ENCODE data around the gene TTC12. TPM values are rescaled to one million over a fixed set of nuclear protein-coding genes. Genes with fewer than 3 reads are reported as not detected.

The TTC12 gene
- total RNA-seq, 8 experiments from 2014 or later = 4.1 to 26.7 (median 8.6) TPM; not detected in 1

- ATAC-seq (replicated peaks in 6 of 8) = no peak
Measured at GRCh38 chr11:113400631-113401230, 86.3 kb downstream of the TTC12 start.

GRCh38 chr11:113401718-113402117, 87.3 kb downstream of the TTC12 start:
- WGBS, 10 experiments = 43 to 60% methylated on average over 1 of the region's 2 CpGs; no CpG with 5 or more reads in 8 of the 10 experiments
- peaks cover 8 to 14% of the 10 kb centered on the region in 2 donors for H3K4me1 ChIP-seq (replicated peaks in 1 of 2)
- H3K4me3 ChIP-seq = no peak overlapping the region
- peak in 6 of 8 experiments; percentile 26 to 96 (median 64) for ATAC-seq (replicated peaks in 6 of 8)
- H3K27ac ChIP-seq = no peak overlapping the region
- in situ Hi-C loops (cut with MboI; ENCODE audit: low pct_unique_long_range_greater_than_20kb in 2 of 9, low sequenced_read_pairs in 9 of 9, unreplicated experiment in 9 of 9) = no loop called here

More at GRCh38 chr11:113400631-113401230, 86.3 kb downstream of the TTC12 start:
- 33 to 80% (median 75%) methylated on average over 1 to 2 of the region's 5 CpGs; no CpG with 5 or more reads in 7 of the 10 experiments for WGBS, 10 experiments
- in situ Hi-C loops (cut with MboI; ENCODE audit: low pct_unique_long_range_greater_than_20kb in 2 of 9, low sequenced_read_pairs in 9 of 9, unreplicated experiment in 9 of 9) = no loop called here
- peaks cover 4 to 8% of the 10 kb centered on the region in 2 donors for H3K4me1 ChIP-seq (replicated peaks in 1 of 2)
- no peak overlapping the region for H3K27ac ChIP-seq
- no peak overlapping the region for H3K4me3 ChIP-seq

GRCh38 chr11:113404859-113405430, 90.6 kb downstream of the TTC12 start:
- Histone ChIP-seq H3K4me3 (no peak overlapping the region), H3K4me1 (replicated peaks in 1 of 2) (peaks cover 8 to 14% of the 10 kb centered on the region in 2 donors), H3K27ac (no peak overlapping the region)
- WGBS, 10 experiments = 60 to 100% (median 82%) methylated on average over 1 to 4 of the region's 7 CpGs; no CpG with 5 or more reads in 4 of the 10 experiments
- no peak for ATAC-seq (replicated peaks in 6 of 8)
- in situ Hi-C loops (cut with MboI; ENCODE audit: low pct_unique_long_range_greater_than_20kb in 2 of 9, low sequenced_read_pairs in 9 of 9, unreplicated experiment in 9 of 9) = no loop called here

- in situ Hi-C loops (cut with MboI; ENCODE audit: low pct_unique_long_range_greater_than_20kb in 2 of 9, low sequenced_read_pairs in 9 of 9, unreplicated experiment in 9 of 9) = no loop called here
- H3K27ac ChIP-seq = no peak overlapping the region
- WGBS, 10 experiments = 60 to 100% (median 83%) methylated on average over 1 to 3 of the region's 7 CpGs; no CpG with 5 or more reads in 5 of the 10 experiments
- peak in 5 of 8 experiments; percentile 16 to 70 (median 30) for ATAC-seq (replicated peaks in 6 of 8)
- peaks cover 8 to 14% of the 10 kb centered on the region in 2 donors for H3K4me1 ChIP-seq (replicated peaks in 1 of 2)
- H3K4me3 ChIP-seq = no peak overlapping the region
Measured at GRCh38 chr11:113405724-113406478, 91.5 kb downstream of the TTC12 start.

GRCh38 chr11:113407163-113407562, 92.8 kb downstream of the TTC12 start:
- WGBS, 10 experiments = 21 to 100% (median 79%) methylated on average over 1 to 3 of the region's 3 CpGs; no CpG with 5 or more reads in 6 of the 10 experiments
- Histone ChIP-seq H3K27ac (no peak overlapping the region), H3K4me3 (no peak overlapping the region), H3K4me1 (replicated peaks in 1 of 2) (peaks cover 8 to 14% of the 10 kb centered on the region in 2 donors)
- ATAC-seq (replicated peaks in 6 of 8) = no peak
- in situ Hi-C loops (cut with MboI; ENCODE audit: low pct_unique_long_range_greater_than_20kb in 2 of 9, low sequenced_read_pairs in 9 of 9, unreplicated experiment in 9 of 9) = no loop called here

GRCh38 chr11:113408206-113408605, 93.8 kb downstream of the TTC12 start:
- Histone ChIP-seq H3K4me1 (replicated peaks in 1 of 2) (peaks cover 8 to 14% of the 10 kb centered on the region in 2 donors), H3K27ac (no peak overlapping the region), H3K4me3 (no peak overlapping the region)
- 40% methylated on average over 1 of the region's 9 CpGs; no CpG with 5 or more reads in 9 of the 10 experiments for WGBS, 10 experiments
- in situ Hi-C loops (cut with MboI; ENCODE audit: low pct_unique_long_range_greater_than_20kb in 2 of 9, low sequenced_read_pairs in 9 of 9, unreplicated experiment in 9 of 9) = no loop called here
- peak in 4 of 8 experiments; percentile 15 to 73 (median 50) for ATAC-seq (replicated peaks in 6 of 8)

- H3K27ac ChIP-seq = no peak overlapping the region
- H3K4me1 ChIP-seq (replicated peaks in 1 of 2) = peaks cover 8 to 14% of the 10 kb centered on the region in 2 donors
- no peak for ATAC-seq (replicated peaks in 6 of 8)
- H3K4me3 ChIP-seq = no peak overlapping the region
- in situ Hi-C loops (cut with MboI; ENCODE audit: low pct_unique_long_range_greater_than_20kb in 2 of 9, low sequenced_read_pairs in 9 of 9, unreplicated experiment in 9 of 9) = no loop called here
- 56 to 100% (median 88%) methylated on average over 1 to 9 of the region's 9 CpGs; no CpG with 5 or more reads in 3 of the 10 experiments for WGBS, 10 experiments
Measured at GRCh38 chr11:113408887-113409286, 94.5 kb downstream of the TTC12 start.

- in situ Hi-C loops (cut with MboI; ENCODE audit: low pct_unique_long_range_greater_than_20kb in 2 of 9, low sequenced_read_pairs in 9 of 9, unreplicated experiment in 9 of 9) = no loop called here
- 50 to 60% (median 57%) methylated on average over 1 of the region's 3 CpGs; no CpG with 5 or more reads in 7 of the 10 experiments for WGBS, 10 experiments
- Histone ChIP-seq H3K4me3 (no peak overlapping the region), H3K27ac (no peak overlapping the region), H3K4me1 (replicated peaks in 1 of 2) (peaks cover 8 to 14% of the 10 kb centered on the region in 2 donors)
- peak in 3 of 8 experiments; percentile 31 to 73 (median 56) for ATAC-seq (replicated peaks in 6 of 8)
Measured at GRCh38 chr11:113409526-113409925, 95.1 kb downstream of the TTC12 start.

- peaks cover 5 to 8% of the 10 kb centered on the region in 2 donors for H3K4me1 ChIP-seq (replicated peaks in 1 of 2)
- H3K27ac ChIP-seq = no peak overlapping the region
- no peak overlapping the region for H3K4me3 ChIP-seq
- no peak for ATAC-seq (replicated peaks in 6 of 8)
- in situ Hi-C loops (cut with MboI; ENCODE audit: low pct_unique_long_range_greater_than_20kb in 2 of 9, low sequenced_read_pairs in 9 of 9, unreplicated experiment in 9 of 9) = no loop called here
- WGBS, 10 experiments = 87 to 100% (median 100%) methylated on average over 1 to 6 of the region's 21 CpGs; no CpG with 5 or more reads in 6 of the 10 experiments
Measured at GRCh38 chr11:113410414-113411135, 96.2 kb downstream of the TTC12 start.

- 4 to 100% (median 75%) methylated on average over 1 to 3 of the region's 3 CpGs; no CpG with 5 or more reads in 3 of the 10 experiments for WGBS, 10 experiments
- Histone ChIP-seq H3K4me3 (no peak overlapping the region), H3K27ac (no peak overlapping the region), H3K4me1 (replicated peaks in 1 of 2) (no peaks in the 10 kb centered on the region)
- in situ Hi-C loops (cut with MboI; ENCODE audit: low pct_unique_long_range_greater_than_20kb in 2 of 9, low sequenced_read_pairs in 9 of 9, unreplicated experiment in 9 of 9) = no loop called here
- no peak for ATAC-seq (replicated peaks in 6 of 8)
Measured at GRCh38 chr11:113411536-113411935, 97.2 kb downstream of the TTC12 start.

GRCh38 chr11:113412675-113413074, 98.3 kb downstream of the TTC12 start:
- Histone ChIP-seq H3K4me3 (no peak overlapping the region), H3K27ac (no peak overlapping the region), H3K4me1 (replicated peaks in 1 of 2) (no peaks in the 10 kb centered on the region)
- no peak for ATAC-seq (replicated peaks in 6 of 8)
- in situ Hi-C loops (cut with MboI; ENCODE audit: low pct_unique_long_range_greater_than_20kb in 2 of 9, low sequenced_read_pairs in 9 of 9, unreplicated experiment in 9 of 9) = no loop called here
- WGBS, 10 experiments = no CpG with 5 or more reads among the region's 9 CpGs

GRCh38 chr11:113415343-113415742, 101.0 kb downstream of the TTC12 start:
- ATAC-seq (replicated peaks in 6 of 8) = no peak
- 60 to 100% (median 88%) methylated on average over 1 to 13 of the region's 16 CpGs; no CpG with 5 or more reads in 1 of the 10 experiments for WGBS, 10 experiments
- Histone ChIP-seq H3K4me1 (replicated peaks in 1 of 2) (peaks cover 0 to 3% of the 10 kb centered on the region in 2 donors), H3K4me3 (no peak overlapping the region), H3K27ac (no peak overlapping the region)
- in situ Hi-C loops (cut with MboI; ENCODE audit: low pct_unique_long_range_greater_than_20kb in 2 of 9, low sequenced_read_pairs in 9 of 9, unreplicated experiment in 9 of 9) = no loop called here
